SK-N-SH (cell line): ENCODE results near the gene ANKMY1. TPM values are rescaled to one million over a fixed set of nuclear protein-coding genes. Genes with fewer than 3 reads are reported as not detected.

Source experiments
- CTCF ChIA-PET: fragments of 300-600, 350-600 bp; formaldehyde crosslinking; extraction: SDS; loops from one replicate; lab custom pipeline; 2021; lab: Yijun Ruan, JAX
- POLR2A ChIA-PET: fragments of 350-600 bp; sonication (Branson Sonifier 250); formaldehyde crosslinking; extraction: SDS; loops from one replicate; lab custom pipeline; 2020; ENCODE audit warnings: antibody characterized with exemption, inconsistent platforms; lab: Yijun Ruan, JAX
- DNase-seq: peaks from one replicate; pipeline ENCODE4 v3.0.0; 2012
- H2AFZ ChIP-seq: fragments of 200-600 bp; sonication (generic); 2 replicates; pipeline ENCODE4 v1.8.1; 2016; ENCODE audit warnings: antibody characterized with exemption, mild to moderate bottlenecking, low read depth
- H3F3A ChIP-seq: fragments of 200-600 bp; sonication (generic); replicated peaks from 2 replicates; pipeline ENCODE3; 2016; ENCODE audit warnings: antibody characterized with exemption, mild to moderate bottlenecking; ENCODE audit not compliant: insufficient read depth
- H3K27ac ChIP-seq, 2 experiments: fragments of 200-500 bp in 1 of 2; fragments of 200-600 bp in 1 of 2; sonication (Bioruptor generic) in 1 of 2; sonication (generic), shearing (Covaris generic) in 1 of 2; 2 replicates each; pipeline versions ENCODE4 v1.5.1 to v1.6.1; 2014 to 2016; ENCODE audit warnings: low read depth in 2 of 2, inconsistent platforms in 1 of 2, low read length in 1 of 2, mild to moderate bottlenecking in 1 of 2, mixed read lengths in 1 of 2
- H3K27me3 ChIP-seq: fragments of 200-600 bp; sonication (generic), shearing (Covaris generic); 2 replicates; pipeline ENCODE4 v1.6.1; 2016; ENCODE audit warnings: mixed run types; ENCODE audit not compliant: insufficient read depth
- H3K36me3 ChIP-seq, 2 experiments: fragments of 200-500 bp in 1 of 2; fragments of 200-600 bp in 1 of 2; sonication (Bioruptor generic) in 1 of 2; sonication (generic) in 1 of 2; replicated peaks in 1 of 2; 2 replicates each; pipeline versions ENCODE3 to v1.5.1; 2014 to 2016; ENCODE audit warnings: low read length in 1 of 2, mild to moderate bottlenecking in 1 of 2; ENCODE audit not compliant: insufficient read depth in 2 of 2, control insufficient read depth in 1 of 2
- H3K4me1 ChIP-seq, 2 experiments: fragments of 200-500 bp in 1 of 2; fragments of 200-600 bp in 1 of 2; sonication (Bioruptor generic) in 1 of 2; sonication (generic), shearing (Covaris generic) in 1 of 2; 2 replicates each; pipeline versions ENCODE4 v1.5.1 to v1.6.1; 2014 to 2016; ENCODE audit warnings: low read depth in 1 of 2, low read length in 1 of 2, mixed run types in 1 of 2; ENCODE audit not compliant: insufficient read depth in 2 of 2, control insufficient read depth in 1 of 2
- H3K4me2 ChIP-seq: fragments of 200-600 bp; sonication (generic), shearing (Covaris generic); 2 replicates; pipeline ENCODE4 v1.6.1; 2017; ENCODE audit warnings: mixed run types
- H3K4me3 ChIP-seq, 2 experiments: fragments of 200-500 bp in 1 of 2; fragments of 200-600 bp in 1 of 2; sonication (Bioruptor generic) in 1 of 2; sonication (generic), shearing (Covaris generic) in 1 of 2; 2 replicates each; pipeline versions ENCODE4 v1.5.1 to v1.8.1; 2014 to 2016; ENCODE audit warnings: low read depth in 2 of 2, inconsistent platforms in 1 of 2, low read length in 1 of 2, mild to moderate bottlenecking in 1 of 2, mixed read lengths in 1 of 2, moderate library complexity in 1 of 2
- H3K79me2 ChIP-seq: fragments of 200-600 bp; sonication (generic); 2 replicates; pipeline ENCODE4 v1.8.1; 2017; ENCODE audit warnings: mild to moderate bottlenecking; ENCODE audit not compliant: insufficient read depth
- H3K9ac ChIP-seq: fragments of 200-600 bp; sonication (generic); 2 replicates; pipeline ENCODE4 v1.6.1; 2017; ENCODE audit warnings: mixed run types
- H3K9me2 ChIP-seq: fragments of 200-600 bp; sonication (generic); 2 replicates; pipeline ENCODE4 v1.6.1; 2017; ENCODE audit warnings: mixed run types
- H3K9me3 ChIP-seq: fragments of 200-600 bp; sonication (generic); 2 replicates; pipeline ENCODE4 v1.6.1; 2017; ENCODE audit warnings: mixed run types, mild to moderate bottlenecking, moderate library complexity
- H4K20me1 ChIP-seq: fragments of 200-600 bp; sonication (generic); 2 replicates; pipeline ENCODE4 v1.6.1; 2017; ENCODE audit warnings: mild to moderate bottlenecking, mixed run types; ENCODE audit not compliant: insufficient read depth
- CTCF ChIP-seq: fragments of 200-600 bp; sonication (generic); IDR thresholded peaks from 2 replicates; pipeline ENCODE4 v1.6.1; 2017; ENCODE audit warnings: antibody characterized with exemption, mild to moderate bottlenecking, moderate library complexity
- EP300 ChIP-seq, 2 experiments: IDR thresholded peaks; 2 replicates each; pipeline versions ENCODE4 v1.4.0 to v1.6.1; 2012; ENCODE audit warnings: borderline replicate concordance in 1 of 2, low read depth in 1 of 2, low read length in 1 of 2
- EZH2phosphoT487 ChIP-seq: fragments of 200-600 bp; sonication (generic); IDR thresholded peaks from 2 replicates; pipeline ENCODE4 v1.6.1; 2017; ENCODE audit warnings: low read depth, mixed run types, mild to moderate bottlenecking, antibody characterized with exemption, moderate library complexity, borderline replicate concordance
- FOXM1 ChIP-seq: IDR thresholded peaks from 2 replicates; pipeline ENCODE4 v1.4.0; 2012; ENCODE audit warnings: low read depth, mild to moderate bottlenecking
- JUND ChIP-seq: IDR thresholded peaks from 2 replicates; pipeline ENCODE4 v1.4.0; 2012
- MAX ChIP-seq: IDR thresholded peaks from 2 replicates; pipeline ENCODE4 v1.4.0; 2012; ENCODE audit warnings: low read depth
- NFIC ChIP-seq: IDR thresholded peaks from 2 replicates; pipeline ENCODE4 v1.4.0; 2012; ENCODE audit warnings: borderline replicate concordance
- POLR2AphosphoS5 ChIP-seq: IDR thresholded peaks from 2 replicates; pipeline ENCODE4 v1.6.1; 2012; ENCODE audit warnings: low read depth, low read length
- RAD21 ChIP-seq: IDR thresholded peaks from 2 replicates; pipeline ENCODE4 v1.6.1; 2012; ENCODE audit warnings: mild to moderate bottlenecking, low read length
- SMC3 ChIP-seq: IDR thresholded peaks from 2 replicates; pipeline ENCODE4 v1.6.1; 2012; ENCODE audit warnings: low read depth, low read length, improper control_type of control experiment
- TAF1 ChIP-seq: IDR thresholded peaks from 2 replicates; pipeline ENCODE4 v1.6.1; 2012; ENCODE audit warnings: low read depth, mild to moderate bottlenecking, low read length, moderate library complexity, borderline replicate concordance
- USF1 ChIP-seq: IDR thresholded peaks from 2 replicates; pipeline ENCODE4 v1.4.0; 2012; ENCODE audit warnings: low read depth, borderline replicate concordance
- WGBS: methylation state at CpG from one replicate; pipeline ENCODE4 v1.1.6; 2017; ENCODE audit warnings: low lambda C conversion rate; 5-methylcytosine and 5-hydroxymethylcytosine counted together
- polyA plus RNA-seq, 3 experiments: library from polyadenylated mRNA; depleted of rRNA; stranded (reverse); fragments of >200 nt; gene quantifications; 2 replicates each; pipeline ENCODE4 v1.2.3, GENCODE V29; 2012
- TF ChIP-seq, protein P1 (sequence below): IDR thresholded peaks from 2 replicates; pipeline ENCODE4; 2012

ANKMY1 gene
- polyA plus RNA-seq, 1 of the 3 experiments (the other 2 are of a cell fraction) = 12.1 TPM

DNA sequence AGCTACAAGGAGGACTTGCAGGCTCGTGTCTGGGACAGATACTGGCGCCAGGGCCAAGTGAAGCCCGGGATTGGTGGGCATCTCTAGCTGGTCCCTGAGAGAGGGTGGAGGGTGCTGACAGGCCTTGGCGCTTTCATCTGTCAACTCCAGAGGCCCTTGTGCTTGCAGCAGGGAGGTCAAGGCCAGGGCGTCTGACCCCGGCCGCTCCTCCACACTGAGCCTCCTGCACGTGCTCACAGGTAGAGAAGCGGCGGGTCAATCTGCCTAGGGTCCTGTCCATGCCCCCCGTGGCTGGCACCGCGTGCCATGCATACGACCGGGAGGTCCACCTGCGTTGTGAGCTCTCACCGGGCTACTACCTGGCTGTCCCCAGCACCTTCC is 38.3 kb upstream of the ANKMY1 start (continued):
- TF ChIP-seq EZH2phosphoT487 (no peak), MAX (no peak), JUND (no peak), EP300 (IDR thresholded peaks at IDR 0.05; ENCODE audit: borderline replicate concordance in 1 of 2, low read depth in 1 of 2, low read length in 1 of 2) (no peak), POLR2AphosphoS5 (no peak), NFIC (no peak)
- TF ChIP-seq, protein P1, sequence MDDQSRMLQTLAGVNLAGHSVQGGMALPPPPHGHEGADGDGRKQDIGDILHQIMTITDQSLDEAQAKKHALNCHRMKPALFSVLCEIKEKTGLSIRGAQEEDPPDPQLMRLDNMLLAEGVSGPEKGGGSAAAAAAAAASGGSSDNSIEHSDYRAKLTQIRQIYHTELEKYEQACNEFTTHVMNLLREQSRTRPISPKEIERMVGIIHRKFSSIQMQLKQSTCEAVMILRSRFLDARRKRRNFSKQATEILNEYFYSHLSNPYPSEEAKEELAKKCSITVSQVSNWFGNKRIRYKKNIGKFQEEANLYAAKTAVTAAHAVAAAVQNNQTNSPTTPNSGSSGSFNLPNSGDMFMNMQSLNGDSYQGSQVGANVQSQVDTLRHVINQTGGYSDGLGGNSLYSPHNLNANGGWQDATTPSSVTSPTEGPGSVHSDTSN = no peak

- Histone ChIP-seq H3K27me3 (no peaks in the 10 kb centered on the region), H3K9me3 (no peaks in the 10 kb centered on the region), H3F3A (no peaks in the 10 kb centered on the region), H3K4me1 (peaks cover 0 to 3% of the 10 kb centered on the region in 2 experiments; a peak in 1 of 4 replicates), H3K9me2 (no peaks in the 10 kb centered on the region), H4K20me1 (peaks cover 9% of the 10 kb centered on the region; the same call in 1 of the 2 replicates), H3K36me3 (peaks cover 0 to 41% of the 10 kb centered on the region in 2 experiments), H3K4me2 (no peak overlapping the region), H2AFZ (no peak overlapping the region), H3K27ac (no peak overlapping the region), H3K9ac (no peak overlapping the region)
- peak; percentile 76 for DNase-seq
- ChIA-PET CTCF (interaction anchor here (1.4 kb wide), 1 partner anchor 82 kb away, joined by 4 read pairs; no protein-coding TSS in a partner anchor), POLR2A (interaction anchor here (0.6 kb wide), 1 partner anchor 570 kb away, joined by 3 read pairs; the partner anchor contains the start of gene NDUFA10)
- 57% methylated on average over 6 of the region's 18 CpGs for WGBS
- TF ChIP-seq TAF1 = no peak
- no peak for TF ChIP-seq USF1
- TF ChIP-seq SMC3 = peak; percentile 24; the same call in 1 of the 2 replicates
- TF ChIP-seq RAD21 = peak; percentile 33; the same call in 1 of the 2 replicates
- TF ChIP-seq CTCF = peak; percentile 31
- TF ChIP-seq FOXM1 = no peak
- TF ChIP-seq, protein P1 = no peak
- TF ChIP-seq, all 33 proteins: peak for 3
- H3K4me3 ChIP-seq = no peak overlapping the region
- H3K79me2 ChIP-seq = peaks cover 28% of the 10 kb centered on the region; the same call in 1 of the 2 replicates
These were observed 37.7 kb upstream of the ANKMY1 start for GRCh38 chr2:240595381-240596079.
